SKM-1 (cell line): Measurements from ENCODE around the gene OR3A1.
"Not testable (repeated sequence)": the region's sequence is repeated elsewhere in the genome, so short reads cannot be mapped to it uniquely, and the experiment has no call there.

Experiments
- DNase-seq: peaks from one replicate; lab custom pipeline; 2025; ENCODE audit not compliant: unreplicated experiment; lab: John Stamatoyannopoulos, UW

Gene OR3A1

GRCh38 chr17:3298260-3298659, at the start of gene OR3A1:
TSS of gene OR3A1 (minus strand) at chr17:3298360. CDS start at chr17:3292582, 5,778 bp downstream.
- no peak for DNase-seq

GRCh38 chr17:3342782-3343181, 44.6 kb upstream of the OR3A1 start:
- not testable (repeated sequence) for DNase-seq

- DNase-seq = no peak
Measured at GRCh38 chr17:3335876-3336275, 37.7 kb upstream of the OR3A1 start.

- no peak for DNase-seq
Measured at GRCh38 chr17:3318336-3318735, 20.2 kb upstream of the OR3A1 start.

- DNase-seq = no peak
Measured at GRCh38 chr17:3316836-3317235, 18.7 kb upstream of the OR3A1 start.

GRCh38 chr17:3308603-3309002, 10.4 kb upstream of the OR3A1 start:
- DNase-seq = no peak

GRCh38 chr17:3295632-3296031, 2.5 kb downstream of the OR3A1 start:
- DNase-seq = no peak

- not testable (repeated sequence) for DNase-seq
Measured at GRCh38 chr17:3293548-3293947, 4.6 kb downstream of the OR3A1 start.

- no peak for DNase-seq
Measured at GRCh38 chr17:3282901-3283300, 15.3 kb downstream of the OR3A1 start.

- DNase-seq = no peak
Measured at GRCh38 chr17:3276126-3276525, 22.0 kb downstream of the OR3A1 start.

GRCh38 chr17:3271072-3271848, 26.9 kb downstream of the OR3A1 start:
- no peak for DNase-seq

GRCh38 chr17:3260600-3260999, 37.6 kb downstream of the OR3A1 start:
- no peak for DNase-seq

GRCh38 chr17:3260163-3260562, 38.0 kb downstream of the OR3A1 start:
- no peak for DNase-seq

- DNase-seq = no peak
Measured at GRCh38 chr17:3256575-3256974, 41.6 kb downstream of the OR3A1 start.

GRCh38 chr17:3249013-3249412, 49.1 kb downstream of the OR3A1 start:
- not testable (repeated sequence) for DNase-seq

GRCh38 chr17:3244841-3245240, 53.3 kb downstream of the OR3A1 start:
- DNase-seq = not testable (repeated sequence)

- DNase-seq = not testable (repeated sequence)
Measured at GRCh38 chr17:3241044-3241443, 57.1 kb downstream of the OR3A1 start.
